Stimulated activated CD8-positive, alpha-beta memory T cell treated with anti-CD3 and anti-CD28 coated beads, Interleukin-4, amount 100 ng/mL, for 4 hours (primary cell): ENCODE data around the gene ZNF284.

ENCODE experiments used
- DNase-seq, 2 donors: peaks; one replicate each; pipeline ENCODE4 v3.0.0-alpha.2; 2020; ENCODE audit warnings: low read depth in 2 of 2, low spot score in 1 of 2

The ZNF284 gene

GRCh38 chr19:44071824-44072542 is at the start of gene ZNF284:
ZNF284 (plus strand) TSS chr19:44072159; CDS start chr19:44076390, 4,231 bp downstream.
- peak; percentile 55 to 73 for DNase-seq

- DNase-seq = no peak
These were observed 47.1 kb upstream of the ZNF284 start for GRCh38 chr19:44024900-44025216.

- DNase-seq = peak; percentile 44 to 70
These were observed 46.6 kb upstream of the ZNF284 start, which contains the start of gene ZNF222 for GRCh38 chr19:44025217-44025936. ZNF222 (plus strand) TSS chr19:44025379; CDS start chr19:44025437, 58 bp downstream.

GRCh38 chr19:44026622-44027021 is 45.3 kb upstream of the ZNF284 start:
- DNase-seq = no peak

- no peak for DNase-seq
These were observed 39.9 kb upstream of the ZNF284 start for GRCh38 chr19:44032001-44032610.

GRCh38 chr19:44042147-44042546 is 29.8 kb upstream of the ZNF284 start:
- DNase-seq = no peak

- no peak for DNase-seq
These were observed 21.0 kb upstream of the ZNF284 start for GRCh38 chr19:44050740-44051649.

GRCh38 chr19:44051650-44052402 is 20.1 kb upstream of the ZNF284 start, which contains the start of gene ZNF223:
ZNF223 (plus strand) TSS chr19:44052036; CDS start chr19:44055177, 3,141 bp downstream.
- peak; percentile 13 to 53 for DNase-seq

- DNase-seq = no peak
These were observed 16.1 kb upstream of the ZNF284 start for GRCh38 chr19:44055870-44056269.

GRCh38 chr19:44059229-44059628 is 12.7 kb upstream of the ZNF284 start:
- no peak for DNase-seq

GRCh38 chr19:44061038-44061437 is 10.9 kb upstream of the ZNF284 start:
- no peak for DNase-seq

- no peak for DNase-seq
These were observed 5.7 kb upstream of the ZNF284 start for GRCh38 chr19:44066305-44066704.

GRCh38 chr19:44069415-44069814 is 2.5 kb upstream of the ZNF284 start:
- DNase-seq = no peak

GRCh38 chr19:44072543-44073401 is 813 bp downstream of the ZNF284 start:
- no peak for DNase-seq

- DNase-seq = no peak
These were observed 4.4 kb downstream of the ZNF284 start for GRCh38 chr19:44076325-44076724.

- no peak for DNase-seq
These were observed 20.1 kb downstream of the ZNF284 start for GRCh38 chr19:44092108-44092507.

GRCh38 chr19:44093931-44094765 is 22.2 kb downstream of the ZNF284 start, which contains the start of gene ZNF224:
ZNF224 (plus strand) TSS chr19:44094361; CDS start chr19:44097874, 3,513 bp downstream.
- DNase-seq = peak; percentile 55 to 72

- DNase-seq = no peak
These were observed 35.8 kb downstream of the ZNF284 start for GRCh38 chr19:44107751-44108150.
